AG08396 (cell line): ENCODE measurements around the gene CAPN5.
"Not testable (repeated sequence)": the region's sequence is repeated elsewhere in the genome, so short reads cannot be mapped to it uniquely, and the experiment has no call there.

ENCODE experiments used
- DNase-seq: peaks from one replicate; pipeline ENCODE4 v3.0.0; 2012; ENCODE audit warnings: low spot score, mixed read lengths

Gene CAPN5

DNA sequence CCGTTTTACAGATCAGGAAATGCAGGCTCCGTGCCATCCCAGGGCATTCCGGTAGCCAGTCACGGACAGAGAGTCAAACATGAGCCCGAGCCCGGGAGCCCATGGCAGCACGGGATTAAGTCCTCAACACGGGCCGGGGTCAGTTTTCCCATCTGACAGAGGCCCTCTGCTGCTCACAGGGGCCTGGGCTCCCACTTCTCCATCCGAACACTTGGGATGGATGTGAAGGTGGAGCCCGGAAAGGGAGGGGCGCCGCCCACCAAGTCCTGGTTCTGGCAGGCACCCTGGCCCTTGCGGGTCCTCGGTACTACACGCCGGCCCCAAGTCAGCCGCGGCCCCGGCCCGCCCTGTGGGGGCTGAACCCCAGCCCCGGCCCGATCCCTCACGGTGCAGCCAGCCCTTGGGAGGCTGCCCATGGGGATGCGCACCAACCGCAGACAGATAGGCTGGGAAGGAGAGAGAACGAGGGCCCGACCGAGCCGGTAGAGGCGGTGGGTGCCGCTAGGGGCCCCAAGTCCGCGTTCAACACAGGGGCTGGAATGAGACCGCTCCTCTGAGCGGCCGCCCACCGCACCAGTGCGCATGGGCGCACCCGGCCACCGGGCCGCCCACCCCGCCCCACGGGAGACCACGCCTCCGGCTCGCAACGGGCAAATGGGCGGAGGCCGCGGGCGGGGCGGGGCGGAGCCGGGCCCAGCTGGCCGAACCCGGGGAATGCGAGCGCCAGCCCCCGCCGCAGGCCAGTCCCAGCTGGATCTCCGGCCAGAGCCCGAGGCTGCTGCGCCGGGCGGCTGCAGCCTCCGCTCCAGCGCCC, at the start of gene CAPN5:
CAPN5 (plus strand) TSS at position 743 of the 814 bp plus-strand sequence. CDS start 17,916 bp downstream, outside the sequence.
- DNase-seq: peak; percentile 99

DNA sequence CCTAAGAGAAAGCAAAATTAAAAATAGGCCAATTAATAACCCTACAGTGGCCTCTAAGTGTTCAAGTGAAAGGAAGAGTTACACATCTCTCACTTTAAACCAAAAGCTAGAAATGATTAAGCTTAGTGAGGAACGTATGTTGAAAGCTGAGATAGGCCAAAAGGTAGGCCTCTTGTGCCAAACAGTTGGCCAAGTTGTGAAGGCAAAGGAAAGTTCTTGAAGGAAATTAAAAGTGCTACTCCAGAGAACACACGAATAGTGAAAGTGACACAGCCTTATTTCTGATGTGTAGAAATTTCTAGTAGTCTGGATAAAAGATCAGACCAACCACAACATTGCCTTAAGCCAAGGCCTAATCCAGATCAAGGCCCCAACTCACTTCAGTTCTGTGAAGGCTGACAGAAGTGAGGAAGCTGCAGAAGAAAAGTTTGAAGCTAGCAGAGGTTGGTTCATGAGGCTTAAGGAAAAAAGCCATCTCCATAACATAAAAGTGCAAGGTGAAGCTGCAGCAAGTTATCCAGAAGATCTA, 48.3 kb upstream of the CAPN5 start:
- not testable (repeated sequence) for DNase-seq

DNA sequence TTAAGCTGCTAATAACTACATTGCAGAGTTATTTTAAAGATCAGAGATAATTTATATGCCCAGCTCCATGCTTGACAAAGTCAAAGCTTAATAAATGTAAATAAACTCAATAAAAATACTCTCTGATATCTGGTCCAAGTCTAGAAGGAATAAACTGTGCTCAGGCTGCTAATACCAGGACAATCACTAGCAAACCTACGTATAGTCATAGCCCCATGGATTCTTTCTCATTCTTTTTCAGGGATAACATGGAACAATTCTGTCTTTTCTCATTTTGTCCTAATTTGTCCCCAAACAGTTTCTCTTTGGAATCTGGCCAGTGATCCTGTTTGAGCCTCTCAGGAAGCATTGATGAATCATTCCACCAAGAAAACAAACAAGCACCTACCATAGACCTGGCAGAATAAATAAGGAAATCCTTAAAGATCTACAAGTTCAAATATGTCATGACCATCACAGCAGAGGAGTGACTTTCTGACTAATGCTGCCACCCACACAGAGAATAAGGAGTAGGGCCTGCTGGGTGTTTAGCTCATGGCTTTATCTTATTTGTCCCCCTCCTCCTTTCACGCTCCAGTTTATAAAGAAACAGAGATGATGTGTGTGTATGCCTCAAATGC, 46.7 kb upstream of the CAPN5 start:
- DNase-seq: no peak

DNA sequence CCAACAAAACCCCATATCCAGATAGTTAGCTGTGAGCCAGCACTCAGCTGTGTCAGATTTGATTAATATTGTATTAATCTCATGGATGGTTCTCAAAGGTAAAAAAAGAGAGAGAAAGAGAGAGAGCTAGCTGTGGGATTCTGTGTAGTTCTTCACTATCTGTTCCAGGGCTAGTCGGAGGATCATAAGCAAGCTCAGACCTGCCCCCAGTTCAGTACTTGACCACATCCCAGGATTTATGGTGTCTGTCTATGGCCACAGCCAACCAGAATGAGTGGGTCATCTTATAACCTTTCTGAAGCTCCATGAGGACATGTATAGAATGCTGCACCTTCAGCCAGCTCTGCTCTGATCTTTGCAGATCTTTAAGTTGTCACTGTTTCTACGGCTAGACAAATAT, 46.0 kb upstream of the CAPN5 start:
- DNase-seq: no peak

DNA sequence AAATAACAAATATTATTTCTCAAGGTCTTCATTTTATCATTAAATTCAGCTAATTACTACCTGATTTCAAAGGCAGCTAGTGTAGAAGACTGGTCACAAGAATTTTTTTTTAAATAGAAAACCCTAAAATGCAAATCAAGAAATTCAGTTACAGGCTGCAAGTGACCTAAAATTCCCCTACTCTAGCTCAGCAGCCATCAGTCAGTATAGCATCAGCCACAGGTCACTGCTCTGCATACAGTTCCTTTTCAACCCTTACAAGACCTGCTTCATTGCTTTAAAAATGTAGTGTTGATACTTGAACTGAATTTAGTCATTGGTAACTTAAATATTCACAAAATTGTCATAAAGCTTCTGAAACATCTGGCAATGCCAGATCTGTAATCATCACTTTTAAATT, 42.0 kb upstream of the CAPN5 start:
- no peak for DNase-seq

DNA sequence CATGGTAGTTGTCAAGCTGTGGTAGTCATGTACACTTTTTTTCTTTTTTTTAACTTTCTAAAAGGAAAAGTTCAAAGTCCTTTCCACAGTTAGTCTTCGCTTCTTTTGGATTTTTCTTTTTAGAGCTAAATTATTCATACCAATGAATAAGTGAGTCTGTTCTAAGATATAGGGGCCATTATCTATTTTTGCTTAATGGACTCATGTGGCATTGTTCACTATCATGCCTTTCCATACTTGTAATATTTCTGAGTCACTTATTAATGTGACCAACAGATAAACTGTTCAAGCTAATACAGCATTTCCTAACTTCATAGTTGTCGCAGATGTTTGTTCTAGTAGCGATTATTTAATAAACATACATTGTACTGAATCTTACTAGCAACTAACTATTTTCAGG, 40.5 kb upstream of the CAPN5 start:
- DNase-seq: no peak

DNA sequence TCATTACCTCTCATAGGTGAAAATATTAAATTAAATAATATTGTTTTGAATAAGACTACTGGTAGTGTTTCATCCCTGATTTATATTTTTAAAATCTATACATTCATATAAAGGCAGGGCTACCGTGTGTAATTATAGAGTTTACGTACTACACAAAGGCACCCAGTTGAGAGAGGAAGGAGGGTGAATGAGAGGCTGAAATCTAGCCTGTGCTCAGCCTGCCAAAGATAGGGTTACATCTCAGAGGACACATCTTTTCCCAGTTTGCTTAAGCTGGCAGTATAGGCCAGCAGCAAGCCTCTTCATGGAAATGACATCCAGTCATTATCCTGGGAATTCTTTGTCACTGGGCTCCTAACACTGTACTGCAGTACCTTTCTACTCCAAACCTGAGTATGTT, 40.0 kb upstream of the CAPN5 start:
- DNase-seq: no peak

DNA sequence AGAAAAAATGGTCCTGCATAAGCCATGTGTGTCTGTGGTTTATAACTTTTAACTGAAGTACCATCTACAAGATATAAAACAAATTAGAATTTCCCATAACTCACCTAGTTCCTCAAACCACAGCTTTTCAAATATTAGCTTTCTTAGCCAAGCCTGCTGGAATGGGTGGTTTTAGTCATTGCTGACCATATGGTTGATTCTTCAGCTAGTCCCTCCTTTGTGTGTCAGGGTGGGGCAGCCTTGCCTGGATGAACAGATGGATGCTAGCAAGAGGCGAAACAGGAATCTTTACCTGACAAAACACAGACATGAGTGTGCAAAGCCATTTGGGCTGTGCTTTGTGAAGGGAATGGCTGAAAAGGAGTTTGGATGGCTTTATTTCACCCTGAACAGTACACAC, 39.5 kb upstream of the CAPN5 start:
- no peak for DNase-seq

DNA sequence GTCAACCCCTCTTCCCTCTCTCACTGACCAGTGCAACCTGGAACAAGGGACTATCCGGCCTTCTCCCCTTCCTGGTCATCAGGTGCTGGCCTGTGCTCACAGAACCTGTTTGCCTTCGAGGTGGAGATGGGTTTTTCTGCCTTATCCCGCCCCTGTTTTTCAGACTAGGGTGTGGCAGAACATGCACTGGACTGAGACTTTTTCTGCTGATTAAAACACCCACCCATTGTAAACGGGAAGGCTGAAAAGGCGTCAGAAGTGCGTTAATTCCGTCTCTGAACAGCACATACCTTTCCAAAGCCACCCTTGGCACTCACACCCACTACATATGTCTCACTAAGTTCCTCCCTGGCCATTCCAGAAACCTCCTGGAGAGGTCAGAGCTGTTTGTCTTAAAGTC, 36.9 kb upstream of the CAPN5 start:
- DNase-seq: no peak

DNA sequence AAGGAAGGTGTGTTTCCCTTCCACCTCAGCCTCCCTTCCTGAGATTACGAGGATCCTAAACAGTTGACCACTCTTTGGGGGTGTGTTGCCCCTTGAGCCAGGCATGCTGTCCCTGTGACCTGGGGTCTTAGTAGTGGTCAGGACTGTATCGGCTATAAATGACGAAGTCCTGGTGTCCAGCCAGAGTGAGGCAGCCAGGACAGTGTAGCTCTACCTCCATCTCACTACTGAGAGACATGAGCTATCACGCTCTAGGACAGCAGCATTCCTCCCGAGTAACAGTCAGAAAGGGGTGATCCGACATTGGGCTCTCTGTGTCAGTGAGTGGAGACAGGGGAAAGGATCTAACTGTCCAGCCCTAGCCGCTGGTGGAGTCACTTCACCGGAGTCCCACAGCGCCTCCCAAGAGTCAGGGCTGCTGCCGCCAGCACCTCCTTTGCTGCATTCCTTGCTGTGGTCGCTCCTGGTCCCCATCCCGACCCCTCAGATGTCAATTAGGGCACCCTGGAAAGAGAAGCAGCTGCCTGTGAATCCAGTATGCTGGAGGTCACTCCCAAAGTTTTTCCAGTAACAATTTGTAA, 35.8 kb upstream of the CAPN5 start:
- no peak for DNase-seq

DNA sequence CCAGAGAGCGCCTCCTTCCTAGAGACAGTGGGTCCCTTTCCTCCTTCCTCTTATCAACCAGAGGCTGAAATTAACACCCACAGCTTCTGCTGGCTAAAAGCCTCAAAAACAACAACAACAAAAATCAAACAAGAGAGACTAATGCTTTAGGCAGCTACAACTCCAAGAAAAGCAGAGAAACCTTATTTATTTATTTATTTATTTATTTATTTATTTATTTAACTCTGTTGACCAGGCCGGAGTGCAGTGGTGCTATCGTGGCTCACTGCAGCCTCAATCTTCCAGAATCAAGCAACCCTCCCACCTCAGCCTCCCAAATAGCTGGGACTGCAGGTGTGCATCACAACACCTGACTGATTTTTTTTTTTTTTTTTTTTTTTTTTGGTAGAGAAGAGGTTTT, 35.2 kb upstream of the CAPN5 start:
- no peak for DNase-seq

DNA sequence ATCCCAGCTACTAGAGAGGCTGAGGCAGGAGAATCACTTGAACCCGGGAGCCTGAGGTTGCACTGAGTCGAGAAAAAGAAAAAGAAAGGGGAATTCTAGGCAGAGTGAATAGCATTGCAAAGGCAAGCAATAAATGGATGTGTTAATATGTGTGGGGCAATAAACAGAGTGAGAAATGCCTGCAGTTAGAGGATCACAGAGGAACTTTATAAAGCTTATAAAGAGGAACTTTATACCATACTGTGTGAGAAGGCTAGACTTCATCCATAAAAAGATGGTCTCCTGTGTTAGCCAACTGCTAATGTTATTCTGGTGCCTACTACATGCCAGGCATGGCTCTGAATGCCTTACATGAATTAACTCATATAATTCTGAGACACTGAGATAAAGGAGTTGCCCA, 31.7 kb upstream of the CAPN5 start:
- no peak for DNase-seq

DNA sequence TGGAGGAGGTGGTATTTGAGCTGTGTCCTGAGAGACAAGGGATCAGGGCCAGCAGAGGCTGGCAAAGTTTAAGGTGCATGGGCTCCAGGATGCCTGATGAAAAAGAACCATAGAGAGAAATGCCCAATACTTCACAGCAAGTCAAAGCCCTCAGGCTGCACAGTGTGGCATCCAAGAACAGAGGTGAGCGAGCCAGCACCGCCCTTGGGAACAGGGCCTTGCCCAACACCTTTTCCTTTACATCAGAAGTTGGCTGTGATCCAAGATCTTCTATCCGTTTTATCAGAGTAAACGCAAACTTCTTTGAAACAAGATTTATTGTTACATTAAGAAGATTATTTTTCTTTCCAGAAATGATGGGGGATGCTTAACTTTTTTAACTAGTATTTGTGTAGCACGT, 31.2 kb upstream of the CAPN5 start:
- DNase-seq: no peak

DNA sequence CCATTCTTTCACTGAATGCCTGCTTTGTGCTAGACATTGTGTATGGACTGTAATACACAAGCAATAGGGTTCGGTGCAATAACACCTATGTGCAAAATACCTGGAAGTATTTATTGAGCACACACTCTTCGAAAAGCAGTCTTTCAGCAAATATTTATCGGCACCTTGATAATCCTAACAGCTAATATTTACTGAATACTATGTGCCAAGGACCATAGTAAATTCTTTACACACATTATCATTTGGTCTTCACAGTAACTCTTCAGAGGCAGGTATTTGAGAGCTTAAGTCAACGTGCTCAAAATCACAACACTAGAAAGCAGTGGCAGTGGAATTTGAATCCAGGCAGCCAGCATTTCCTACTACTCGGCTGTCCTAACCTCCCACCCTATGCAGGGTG, 30.4 kb upstream of the CAPN5 start:
- no peak for DNase-seq

DNA sequence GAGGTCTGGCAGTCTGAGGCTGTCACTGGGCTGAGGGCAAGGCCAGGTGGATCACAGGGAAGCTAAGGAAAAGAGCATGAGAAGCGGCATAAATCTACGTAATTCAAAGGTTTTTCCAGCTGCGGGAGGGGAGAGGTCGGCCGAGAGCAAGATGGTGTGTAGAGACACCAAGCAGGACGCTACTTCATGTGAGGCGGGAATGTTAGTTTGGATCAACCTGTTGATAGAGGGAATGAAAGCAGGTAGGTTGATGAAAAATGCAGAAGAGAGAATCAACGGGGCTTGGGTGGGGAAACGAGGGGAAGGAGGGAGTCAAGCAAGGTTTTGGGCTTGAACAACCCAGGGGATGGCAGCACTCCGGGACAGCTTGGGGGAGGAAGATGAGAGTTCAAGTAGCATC, 29.7 kb upstream of the CAPN5 start:
- DNase-seq: no peak

DNA sequence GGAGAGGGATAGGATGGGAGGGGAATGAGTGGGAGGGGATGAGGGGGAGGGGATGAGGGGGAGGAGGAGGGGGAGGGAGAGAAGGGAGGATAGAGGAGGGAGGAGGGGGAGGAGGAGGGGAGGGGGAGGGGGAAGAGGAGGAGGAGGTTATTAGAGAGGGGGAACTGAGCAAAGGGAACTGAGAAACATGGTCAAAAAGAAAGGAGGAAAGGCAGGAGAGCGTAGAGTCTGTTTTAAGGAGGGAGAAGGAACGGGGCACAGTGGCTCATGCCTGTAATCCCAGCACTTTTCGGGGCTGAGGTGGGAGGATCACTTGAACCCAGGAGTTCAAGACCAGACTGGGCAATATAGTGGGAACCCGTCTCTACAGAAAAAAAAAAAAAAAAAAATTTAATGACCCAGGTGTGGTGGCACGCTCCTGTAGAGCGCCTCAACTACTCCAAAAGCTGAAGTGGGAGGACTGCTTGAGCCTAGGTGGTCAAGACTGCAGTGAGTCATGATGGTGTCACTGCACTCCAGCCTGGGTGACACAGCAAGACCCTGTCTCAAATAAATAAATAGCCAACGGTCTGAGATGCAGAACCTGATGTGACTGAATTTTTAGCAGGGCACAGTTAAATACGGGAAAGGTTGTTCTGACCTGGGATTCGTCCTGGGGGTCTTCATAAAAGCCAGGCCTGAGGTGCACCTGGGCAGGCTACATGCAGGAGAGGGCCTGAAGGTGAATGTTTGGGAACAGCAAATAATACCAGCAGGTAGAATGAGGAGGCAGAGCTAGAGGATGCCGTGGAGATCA, 28.5 kb upstream of the CAPN5 start:
- no peak for DNase-seq

DNA sequence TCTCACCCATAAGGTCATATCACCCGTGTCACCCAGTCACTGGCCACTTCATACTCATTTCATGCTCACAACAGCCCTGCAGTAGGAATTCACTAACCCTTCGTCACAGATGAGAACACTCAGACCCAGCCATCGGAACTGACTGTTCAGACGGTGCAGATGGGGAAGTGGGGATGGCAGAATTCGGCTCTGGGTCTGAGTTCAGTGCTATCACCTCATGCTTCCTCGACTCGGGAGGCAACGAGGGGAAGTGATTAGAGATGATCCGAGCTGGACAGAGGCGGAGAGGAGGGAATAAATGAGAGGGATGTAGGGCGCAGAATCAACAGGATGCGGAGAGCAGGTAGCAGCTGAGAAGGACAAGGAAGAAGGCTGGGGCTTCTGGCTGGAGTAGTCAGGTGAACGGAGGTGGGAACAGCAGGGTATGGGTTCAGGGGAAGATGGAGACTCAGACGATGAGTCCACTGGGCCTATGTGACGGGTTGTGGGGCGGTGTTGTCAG, 27.9 kb upstream of the CAPN5 start:
- DNase-seq: no peak

DNA sequence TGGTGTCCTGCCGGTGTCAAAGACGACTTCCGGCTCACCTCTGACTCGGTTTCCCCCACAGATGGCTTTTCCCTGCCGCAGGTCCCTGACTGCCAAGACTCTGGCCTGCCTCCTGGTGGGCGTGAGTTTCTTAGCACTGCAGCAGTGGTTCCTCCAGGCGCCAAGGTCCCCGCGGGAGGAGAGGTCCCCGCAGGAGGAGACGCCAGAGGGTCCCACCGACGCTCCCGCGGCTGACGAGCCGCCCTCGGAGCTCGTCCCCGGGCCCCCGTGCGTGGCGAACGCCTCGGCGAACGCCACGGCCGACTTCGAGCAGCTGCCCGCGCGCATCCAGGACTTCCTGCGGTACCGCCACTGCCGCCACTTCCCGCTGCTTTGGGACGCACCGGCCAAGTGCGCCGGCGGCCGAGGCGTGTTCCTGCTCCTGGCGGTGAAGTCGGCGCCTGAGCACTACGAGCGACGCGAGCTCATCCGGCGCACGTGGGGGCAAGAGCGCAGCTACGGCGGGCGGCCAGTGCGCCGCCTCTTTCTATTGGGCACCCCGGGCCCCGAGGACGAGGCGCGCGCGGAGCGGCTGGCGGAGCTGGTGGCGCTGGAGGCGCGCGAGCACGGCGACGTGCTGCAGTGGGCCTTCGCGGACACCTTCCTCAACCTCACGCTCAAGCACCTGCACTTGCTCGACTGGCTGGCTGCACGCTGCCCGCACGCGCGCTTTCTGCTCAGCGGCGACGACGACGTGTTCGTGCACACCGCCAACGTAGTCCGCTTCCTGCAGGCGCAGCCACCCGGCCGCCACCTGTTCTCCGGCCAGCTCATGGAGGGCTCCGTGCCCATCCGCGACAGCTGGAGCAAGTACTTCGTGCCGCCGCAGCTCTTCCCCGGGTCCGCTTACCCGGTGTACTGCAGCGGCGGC, 27.0 kb upstream of the CAPN5 start:
- peak; percentile 68 for DNase-seq

DNA sequence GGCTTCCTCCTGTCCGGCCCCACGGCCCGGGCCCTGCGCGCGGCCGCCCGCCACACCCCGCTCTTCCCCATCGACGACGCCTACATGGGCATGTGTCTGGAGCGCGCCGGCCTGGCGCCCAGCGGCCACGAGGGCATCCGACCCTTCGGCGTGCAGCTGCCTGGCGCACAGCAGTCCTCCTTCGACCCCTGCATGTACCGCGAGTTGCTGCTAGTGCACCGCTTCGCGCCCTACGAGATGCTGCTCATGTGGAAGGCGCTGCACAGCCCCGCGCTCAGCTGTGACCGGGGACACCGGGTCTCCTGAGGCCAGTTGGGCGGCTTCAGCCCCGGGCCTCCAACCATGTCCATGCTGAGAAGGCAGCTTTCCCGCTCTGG, 26.4 kb upstream of the CAPN5 start:
- no peak for DNase-seq

DNA sequence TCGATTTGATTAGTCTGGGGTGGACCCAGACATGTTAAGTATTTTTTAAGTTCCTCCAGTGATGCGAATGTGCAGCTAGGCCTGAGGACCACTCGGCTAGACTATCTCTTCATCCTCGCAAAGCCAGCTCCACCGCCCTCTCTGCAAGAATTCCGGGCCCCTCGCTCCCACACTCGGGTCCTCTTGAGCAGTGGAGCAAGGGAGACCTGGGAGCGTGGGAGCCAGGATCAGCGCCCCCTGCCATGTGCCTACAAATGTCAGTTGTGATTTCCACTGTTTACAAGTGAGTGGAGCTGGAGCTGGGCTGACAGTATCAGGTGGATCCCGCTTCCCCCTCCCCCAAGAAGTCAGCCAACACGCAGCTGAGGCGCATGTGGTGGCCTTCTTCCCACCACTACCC, 25.9 kb upstream of the CAPN5 start:
- DNase-seq: no peak

DNA sequence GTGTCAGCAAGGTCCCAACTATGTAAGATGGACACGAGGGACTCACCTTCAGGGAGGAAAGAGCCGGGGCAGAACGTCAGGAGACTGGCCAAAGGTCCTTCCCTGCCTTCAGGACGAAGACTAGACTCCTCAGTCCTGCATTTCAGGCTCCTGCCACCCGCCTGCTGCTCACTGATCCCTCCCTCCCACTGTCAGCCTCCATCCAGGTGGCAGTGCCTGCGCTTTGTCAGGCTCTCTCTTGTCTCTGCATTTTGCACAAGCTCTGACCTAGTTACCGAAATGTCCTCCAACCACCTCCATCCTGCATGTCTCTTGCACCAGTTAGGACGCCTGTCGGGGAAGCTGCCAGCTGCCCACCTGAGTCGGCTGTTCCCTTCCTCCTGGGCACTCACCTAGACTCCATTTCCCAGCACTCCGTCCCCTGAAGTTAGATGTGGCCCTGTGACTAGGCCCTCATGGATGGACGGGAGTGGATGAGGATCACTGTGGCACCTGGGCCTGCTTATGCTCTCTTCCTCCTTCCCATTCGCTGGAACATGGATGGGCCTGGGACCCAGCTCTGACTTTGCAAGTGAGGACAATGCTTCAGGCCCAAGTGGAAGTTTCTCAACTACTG, 24.6 kb upstream of the CAPN5 start:
- no peak for DNase-seq
